GM21390 (cell line): ENCODE data around the gene PTPRN.
"Not testable (repeated sequence)": the region's sequence is repeated elsewhere in the genome, so short reads cannot be mapped to it uniquely, and the experiment has no call there.

Experiments
- ATAC-seq: cut with Tn5 transposase; IDR thresholded peaks from one replicate; pipeline ENCODE4 v1.9.1; 2021; ENCODE audit not compliant: unreplicated experiment

The PTPRN gene

DNA sequence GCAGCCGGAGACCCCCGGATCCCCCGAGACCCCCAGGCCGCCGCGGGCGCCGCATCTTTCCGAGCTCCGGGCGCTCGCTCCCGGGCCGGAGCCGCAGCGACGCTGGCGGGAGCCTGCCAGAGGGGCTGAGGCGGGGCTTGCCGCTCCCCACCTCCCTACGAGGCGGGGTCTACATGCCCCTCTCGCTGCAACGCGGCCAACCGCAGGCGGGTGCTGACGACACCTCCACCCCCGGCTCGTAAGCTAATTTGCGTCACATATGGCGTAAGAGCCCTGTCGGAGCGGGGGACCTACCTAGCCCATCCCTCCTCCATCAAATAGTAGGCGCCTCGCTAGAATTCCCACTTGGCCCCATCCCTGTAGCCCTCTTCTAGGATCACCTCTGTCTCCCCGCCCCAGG, at the start of gene PTPRN:
PTPRN (minus strand) TSS at position 124 of the 400 bp plus-strand sequence; CDS start at position 55, 69 bp downstream.
- ATAC-seq = no peak

DNA sequence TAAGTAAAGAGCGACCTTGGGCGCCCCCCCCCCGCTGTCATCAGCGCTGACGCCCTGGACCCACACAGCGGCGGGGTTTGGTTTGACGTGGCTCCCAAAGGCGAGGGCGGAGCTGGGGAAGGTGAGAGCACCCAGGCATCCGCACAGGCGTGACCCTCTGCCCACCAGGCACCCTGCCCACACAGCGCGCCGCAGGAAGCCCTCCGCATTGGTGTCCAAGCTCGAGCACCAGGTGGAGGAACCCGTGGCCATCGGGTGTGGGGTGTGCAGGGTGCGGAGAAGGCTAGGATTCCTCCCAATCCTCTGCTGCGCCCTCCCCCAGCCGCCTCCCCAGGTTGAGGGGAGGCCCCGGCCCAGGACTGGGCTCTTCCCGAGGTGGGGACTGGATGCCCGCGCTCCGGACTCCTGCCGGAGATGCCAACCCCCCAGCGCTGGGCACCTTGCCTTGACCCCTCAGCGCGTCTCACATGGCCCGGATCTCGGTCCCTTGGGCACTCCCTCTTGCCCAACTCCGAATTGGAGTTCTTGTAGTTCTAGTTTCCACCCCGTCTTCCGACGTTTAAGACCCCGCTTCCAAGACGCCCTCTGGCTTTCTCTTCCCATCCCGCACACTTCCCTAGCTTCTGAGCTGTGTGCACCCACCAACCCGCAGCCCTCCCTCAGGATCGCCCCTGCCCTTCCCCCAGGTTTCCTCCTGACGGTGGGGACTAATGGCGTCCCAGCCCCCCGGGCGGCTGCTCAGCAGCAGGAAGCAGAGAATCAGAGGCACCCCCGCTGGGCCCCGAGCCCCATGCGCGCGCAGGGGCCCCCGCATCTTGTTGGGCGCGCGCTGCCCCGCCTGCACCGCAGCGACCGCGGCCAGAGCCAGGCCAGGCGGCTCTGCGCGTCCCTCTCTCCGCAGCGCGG, 49.2 kb upstream of the PTPRN start:
- no peak for ATAC-seq

GRCh38 chr2:219356834-219357233, 47.6 kb upstream of the PTPRN start:
- ATAC-seq = no peak

DNA sequence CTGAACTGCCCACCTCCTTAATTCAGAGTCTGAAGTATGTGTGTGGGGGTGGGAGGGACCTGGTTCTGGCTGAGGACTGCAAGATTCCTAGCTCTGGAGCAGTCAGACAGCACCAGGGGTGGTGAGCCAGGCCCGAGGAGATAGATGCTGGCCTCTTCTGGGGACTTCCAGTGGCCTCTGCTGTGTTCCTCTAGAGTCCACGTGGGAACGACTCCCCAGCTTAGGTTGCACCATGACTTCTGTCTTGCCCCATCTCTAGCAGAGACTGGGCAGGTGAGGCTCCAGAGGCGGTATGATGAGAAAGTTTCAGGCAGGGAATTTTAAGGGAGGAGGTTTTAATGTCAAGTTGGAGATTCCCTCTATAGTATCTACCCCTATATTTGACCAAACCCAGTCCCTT, 45.4 kb upstream of the PTPRN start:
- no peak for ATAC-seq

- no peak for ATAC-seq
Observed at GRCh38 chr2:219353129-219353528, 43.9 kb upstream of the PTPRN start.

GRCh38 chr2:219352448-219353023, 43.3 kb upstream of the PTPRN start:
- peak; percentile 60 for ATAC-seq

GRCh38 chr2:219350710-219351221, 41.6 kb upstream of the PTPRN start:
- ATAC-seq = no peak

DNA sequence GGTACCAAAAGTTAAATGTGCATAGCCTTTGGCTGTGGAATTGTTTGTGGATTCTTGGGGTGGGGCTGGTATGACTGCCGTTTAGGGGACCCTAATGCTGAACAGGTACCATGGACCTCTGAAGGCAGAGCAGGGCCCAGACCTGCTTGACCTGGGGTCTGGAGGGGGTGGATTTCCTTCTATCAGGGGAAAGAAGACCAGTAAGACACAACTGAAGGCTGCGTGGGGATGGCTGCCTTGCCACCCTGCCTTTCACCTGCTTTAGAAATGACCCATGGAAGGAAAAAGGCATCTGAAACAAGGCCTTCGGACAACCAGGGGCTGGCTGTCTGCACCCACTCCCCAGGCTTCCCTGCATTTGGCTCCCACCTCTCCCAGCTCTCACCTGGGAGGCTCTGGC, 41.0 kb upstream of the PTPRN start:
- ATAC-seq = no peak

DNA sequence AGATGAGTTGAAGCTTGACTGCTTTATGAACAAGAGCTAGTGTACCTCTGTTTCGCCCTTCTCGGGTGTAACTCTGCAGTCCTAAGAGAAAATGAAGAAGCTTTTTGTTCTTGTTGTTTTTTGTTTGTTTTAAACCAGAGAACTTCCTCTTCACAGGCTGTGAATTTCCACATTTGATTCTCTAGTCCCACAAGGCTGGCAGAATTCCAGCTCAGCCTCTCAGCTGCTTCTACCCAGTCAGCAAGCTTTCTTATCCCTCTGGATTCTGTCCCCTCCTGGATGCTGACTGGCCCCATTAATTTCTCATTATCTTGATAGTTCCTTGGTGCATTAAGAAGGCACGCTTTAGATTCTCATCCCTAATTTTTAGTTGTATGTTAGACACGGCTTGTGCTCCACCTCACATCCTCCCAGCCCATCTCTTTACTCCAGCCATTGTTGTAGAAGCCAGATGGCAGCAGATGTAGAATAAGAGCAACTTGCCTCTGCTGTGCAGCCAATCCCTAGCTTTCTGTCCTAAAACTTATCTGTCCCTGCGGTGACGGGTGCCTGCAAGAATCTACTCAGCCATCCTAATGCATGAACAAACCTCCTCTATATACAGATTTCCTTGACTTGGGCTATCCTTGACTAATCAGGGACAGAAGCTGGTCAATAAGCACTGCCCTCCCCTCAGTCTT, 35.7 kb upstream of the PTPRN start:
- ATAC-seq = no peak

DNA sequence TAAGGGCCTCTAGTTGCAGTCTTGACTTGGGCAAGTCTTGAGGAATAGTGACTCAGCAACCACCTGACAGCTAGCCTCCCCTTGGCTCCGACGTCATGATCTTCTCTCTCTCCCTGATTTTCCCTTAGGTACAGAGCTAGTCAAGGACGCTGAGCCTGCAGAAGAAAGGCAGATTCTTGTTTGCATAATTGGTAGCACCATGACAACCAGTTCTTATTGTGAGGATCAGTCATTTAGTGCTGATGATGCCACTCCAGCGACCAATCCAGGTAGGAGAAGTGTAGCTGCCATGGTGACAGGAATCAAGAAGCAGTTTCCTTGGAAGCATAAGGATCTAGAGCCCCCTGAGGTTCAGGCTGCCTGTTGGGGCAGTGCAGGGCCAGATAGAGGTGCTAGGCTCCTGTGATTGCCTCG, 26.2 kb upstream of the PTPRN start:
- no peak for ATAC-seq

DNA sequence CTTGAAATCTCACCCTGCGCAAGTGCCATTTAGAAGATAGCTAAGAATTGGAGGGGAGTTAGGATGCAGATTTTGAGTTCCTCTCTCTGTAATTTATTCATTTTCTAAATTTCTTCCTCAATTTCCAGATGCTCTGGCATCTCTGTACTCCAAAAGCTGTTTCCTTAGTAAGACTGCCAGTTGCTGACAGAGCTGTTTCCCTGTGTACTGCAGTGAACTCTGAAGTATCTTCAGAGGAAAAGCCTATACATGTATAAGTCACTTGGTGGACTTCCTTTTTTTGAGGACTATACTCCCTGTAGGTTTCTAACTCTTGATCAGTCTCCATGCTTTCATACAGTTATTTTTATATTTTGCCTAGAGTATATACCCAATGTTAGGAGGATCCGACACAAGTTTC, 24.9 kb upstream of the PTPRN start:
- no peak for ATAC-seq

GRCh38 chr2:219332542-219332941, 23.3 kb upstream of the PTPRN start, which contains the start of gene RESP18:
Gene RESP18 (minus strand): TSS chr2:219332744.
- no peak for ATAC-seq

- ATAC-seq = no peak
Observed at GRCh38 chr2:219331560-219332213, 22.5 kb upstream of the PTPRN start.

- no peak for ATAC-seq
Observed at GRCh38 chr2:219327719-219328118, 18.5 kb upstream of the PTPRN start.

- ATAC-seq = no peak
Observed at GRCh38 chr2:219325657-219326315, 16.6 kb upstream of the PTPRN start.

DNA sequence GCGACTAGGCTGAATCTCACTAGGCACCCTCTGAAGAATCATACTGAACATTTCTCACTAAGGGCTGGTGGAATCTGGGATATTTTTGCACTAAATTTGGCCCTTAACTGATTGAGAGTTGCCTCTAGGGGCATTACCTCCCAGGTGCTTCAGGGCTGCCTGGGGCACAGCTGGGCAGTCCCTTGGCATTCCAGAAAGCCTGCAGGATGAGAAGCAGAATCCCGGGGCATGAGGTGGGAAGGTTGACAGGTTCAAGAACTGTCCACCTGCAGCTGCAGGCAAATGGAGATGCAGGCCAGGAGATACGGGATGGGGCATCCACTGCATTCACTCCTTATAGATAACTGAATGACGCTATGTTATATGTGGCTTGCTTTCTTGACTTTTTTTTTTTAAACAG, 15.9 kb upstream of the PTPRN start:
- no peak for ATAC-seq

- ATAC-seq = no peak
Observed at GRCh38 chr2:219323434-219323833, 14.2 kb upstream of the PTPRN start.

DNA sequence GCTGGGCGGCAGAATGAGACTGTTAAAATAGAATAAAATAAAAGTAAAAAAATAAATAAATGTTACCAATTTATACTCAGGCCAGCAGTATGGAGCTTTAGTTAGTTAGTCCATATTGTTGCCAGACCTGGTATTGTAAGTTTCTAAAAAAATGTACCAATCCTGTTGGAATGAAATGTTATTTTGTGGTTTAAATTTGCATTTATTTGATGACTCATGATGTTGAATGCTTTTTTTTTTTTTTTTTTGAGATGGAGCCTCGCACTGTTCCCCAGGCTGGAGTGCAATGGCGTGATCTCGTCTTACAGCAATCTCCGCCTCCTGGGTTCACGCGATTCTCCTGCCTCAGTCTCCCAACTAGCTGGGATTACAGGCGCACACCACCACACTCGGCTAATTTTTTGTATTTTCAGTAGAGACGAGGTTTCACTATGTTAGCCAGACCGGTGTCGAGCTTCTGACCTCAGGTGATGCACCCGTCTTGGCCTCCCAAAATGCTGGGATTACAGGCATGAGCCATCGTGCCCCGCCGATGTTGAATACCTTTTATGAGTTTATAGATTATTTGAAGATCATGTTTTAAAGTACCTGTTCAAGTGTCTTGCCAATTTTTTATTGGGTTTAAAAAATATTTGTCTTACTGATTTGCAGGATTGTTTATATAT, 5.7 kb upstream of the PTPRN start:
- no peak for ATAC-seq

DNA sequence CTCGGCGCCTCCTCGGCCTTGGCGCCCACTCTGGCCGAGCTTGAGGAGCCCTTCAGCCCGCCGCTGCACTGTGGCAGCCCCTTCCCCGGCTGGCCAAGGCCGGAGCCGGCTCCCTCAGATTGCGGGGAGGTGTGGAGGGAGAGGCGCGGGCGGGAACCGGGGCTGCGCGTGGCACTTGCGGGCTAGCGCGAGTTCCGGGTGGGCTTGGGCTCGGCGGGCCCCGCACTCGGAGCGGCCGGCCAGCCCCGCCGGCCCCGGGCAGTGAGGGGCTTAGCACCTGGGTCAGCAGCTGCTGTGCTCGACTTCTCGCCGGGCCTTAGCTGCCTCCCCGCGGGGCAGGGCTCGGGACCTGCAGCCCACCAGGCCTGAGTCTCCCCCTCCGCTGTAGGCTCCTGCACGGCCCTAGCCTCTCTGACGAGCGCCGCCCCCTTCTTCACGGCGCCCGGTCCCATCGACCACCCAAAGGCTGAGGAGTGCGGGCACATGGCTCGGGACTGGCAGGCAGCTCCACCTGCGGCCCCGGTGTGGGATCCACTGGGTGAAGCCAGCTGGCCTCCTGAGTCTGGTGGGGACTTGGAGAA, 3.6 kb upstream of the PTPRN start:
- ATAC-seq = not testable (repeated sequence)
